Muscle layer of colon (tissue), 2 donors: ENCODE data around the gene CLCN5.

Experiments
- H3K27ac ChIP-seq: one replicate; pipeline ENCODE4 v1.7.0; 2013; ENCODE audit warnings: low read depth, mild to moderate bottlenecking, low read length, moderate library complexity
- H3K27me3 ChIP-seq, 2 donors: one replicate each; pipeline ENCODE4 v1.7.0; 2013; ENCODE audit warnings: low read length in 2 of 2, mild to moderate bottlenecking in 2 of 2; ENCODE audit not compliant: insufficient read depth in 2 of 2, control insufficient read depth in 1 of 2
- H3K36me3 ChIP-seq: one replicate; pipeline ENCODE4 v1.7.0; 2013; ENCODE audit warnings: mild to moderate bottlenecking, low read length; ENCODE audit not compliant: insufficient read depth
- H3K4me1 ChIP-seq: one replicate; pipeline ENCODE4 v1.7.0; 2013; ENCODE audit warnings: mild to moderate bottlenecking, low read length; ENCODE audit not compliant: insufficient read depth
- H3K4me3 ChIP-seq, 2 donors: one replicate each; pipeline ENCODE4 v1.7.0; 2013; ENCODE audit warnings: low read length in 2 of 2, low read depth in 1 of 2, mild to moderate bottlenecking in 1 of 2, moderate library complexity in 1 of 2
- H3K9ac ChIP-seq: one replicate; pipeline ENCODE4 v1.7.0; 2013; ENCODE audit warnings: low read length
- H3K9me3 ChIP-seq: one replicate; pipeline ENCODE4 v1.7.0; 2013; ENCODE audit warnings: mild to moderate bottlenecking, low read length
- donor health status: abdominal sarcoma.
- donor health status: Adenocarcinoma of cecum.

The CLCN5 gene

DNA sequence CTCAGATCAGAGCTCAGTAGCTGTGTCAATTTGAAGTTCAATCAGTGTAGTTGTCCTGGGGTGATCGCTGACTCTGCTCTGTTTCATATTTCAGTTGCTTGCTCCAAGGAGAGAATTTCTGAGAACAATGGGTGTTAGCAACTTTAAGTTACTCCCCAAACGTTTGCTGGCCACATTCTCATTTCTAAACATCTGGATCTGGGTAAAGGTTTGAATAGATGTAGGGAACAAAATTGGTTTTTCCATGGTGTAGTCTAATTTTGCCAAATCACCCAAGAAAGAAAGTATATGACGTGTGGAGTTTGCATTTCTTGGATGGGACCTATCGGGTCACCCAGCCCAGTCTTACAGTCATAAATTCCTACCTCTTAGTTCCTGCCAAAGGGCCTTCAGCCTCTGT, 174.7 kb downstream of the CLCN5 start:
- Histone ChIP-seq H3K27me3 (peaks cover 0 to 8% of the 10 kb centered on the region in 2 donors), H3K9ac (no peak overlapping the region), H3K4me3 (no peak overlapping the region), H3K27ac (no peak overlapping the region), H3K4me1 (no peaks in the 10 kb centered on the region), H3K36me3 (no peaks in the 10 kb centered on the region), H3K9me3 (no peaks in the 10 kb centered on the region)

DNA sequence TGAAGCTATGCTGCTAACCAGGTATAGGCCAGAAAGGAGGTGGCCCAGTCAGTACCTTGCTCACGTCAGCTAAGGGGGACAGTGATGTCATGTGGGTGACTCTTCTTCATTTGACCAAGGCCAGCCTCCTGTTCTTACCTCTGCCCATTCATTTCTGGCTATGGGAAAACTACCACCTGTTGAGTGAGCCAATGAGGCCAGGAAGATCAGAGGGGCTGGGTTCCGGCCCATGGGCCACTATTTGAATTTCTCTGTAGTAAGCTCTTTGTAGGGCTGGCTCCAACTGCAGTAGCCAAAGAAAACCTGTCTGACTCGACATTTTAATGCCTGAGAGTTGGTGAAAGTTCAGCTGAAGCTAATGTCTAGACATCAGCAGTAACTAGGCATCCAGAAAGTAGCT, 175.8 kb downstream of the CLCN5 start:
- Histone ChIP-seq H3K4me3 (no peak overlapping the region), H3K27ac (no peak overlapping the region), H3K4me1 (no peaks in the 10 kb centered on the region), H3K9ac (no peak overlapping the region), H3K9me3 (no peaks in the 10 kb centered on the region), H3K36me3 (no peaks in the 10 kb centered on the region), H3K27me3 (peaks cover 0 to 9% of the 10 kb centered on the region in 2 donors)

DNA sequence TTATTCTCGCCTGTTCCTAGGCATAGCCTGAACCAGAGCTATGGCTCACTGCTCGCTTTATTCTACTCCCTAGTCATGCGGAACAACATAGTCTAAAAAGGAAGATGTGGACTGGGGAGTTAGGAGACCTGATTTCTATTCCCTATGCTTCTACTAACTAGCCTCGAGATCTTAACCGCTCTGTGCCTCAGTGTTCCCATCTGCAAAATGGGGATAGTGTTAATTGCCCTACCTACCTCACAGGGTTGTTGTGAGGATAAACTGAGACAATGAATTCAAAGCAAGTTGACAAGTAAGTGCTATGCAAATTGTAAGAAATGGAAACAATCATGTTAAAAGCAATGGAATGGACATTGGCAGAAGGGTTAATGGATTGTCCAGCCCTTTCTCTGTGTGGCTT, 176.4 kb downstream of the CLCN5 start:
- peaks cover 0 to 9% of the 10 kb centered on the region in 2 donors for H3K27me3 ChIP-seq
- H3K4me1 ChIP-seq, result no peaks in the 10 kb centered on the region
- H3K27ac ChIP-seq, result no peak overlapping the region
- H3K4me3 ChIP-seq, result no peak overlapping the region
- H3K36me3 ChIP-seq, result no peaks in the 10 kb centered on the region
- no peaks in the 10 kb centered on the region for H3K9me3 ChIP-seq
- H3K9ac ChIP-seq, result no peak overlapping the region

GRCh38 chrX:50099331-50099730, 176.9 kb downstream of the CLCN5 start:
- Histone ChIP-seq H3K36me3 (no peaks in the 10 kb centered on the region), H3K9me3 (no peaks in the 10 kb centered on the region), H3K4me1 (no peaks in the 10 kb centered on the region), H3K9ac (no peak overlapping the region), H3K4me3 (no peak overlapping the region), H3K27ac (no peak overlapping the region), H3K27me3 (peaks cover 0 to 9% of the 10 kb centered on the region in 2 donors)

- Histone ChIP-seq H3K27ac (no peak overlapping the region), H3K4me1 (no peaks in the 10 kb centered on the region), H3K9ac (no peak overlapping the region), H3K27me3 (peaks cover 0 to 9% of the 10 kb centered on the region in 2 donors), H3K36me3 (no peaks in the 10 kb centered on the region), H3K4me3 (no peak overlapping the region), H3K9me3 (no peaks in the 10 kb centered on the region)
Measured at GRCh38 chrX:50100188-50100587, 177.8 kb downstream of the CLCN5 start.

DNA sequence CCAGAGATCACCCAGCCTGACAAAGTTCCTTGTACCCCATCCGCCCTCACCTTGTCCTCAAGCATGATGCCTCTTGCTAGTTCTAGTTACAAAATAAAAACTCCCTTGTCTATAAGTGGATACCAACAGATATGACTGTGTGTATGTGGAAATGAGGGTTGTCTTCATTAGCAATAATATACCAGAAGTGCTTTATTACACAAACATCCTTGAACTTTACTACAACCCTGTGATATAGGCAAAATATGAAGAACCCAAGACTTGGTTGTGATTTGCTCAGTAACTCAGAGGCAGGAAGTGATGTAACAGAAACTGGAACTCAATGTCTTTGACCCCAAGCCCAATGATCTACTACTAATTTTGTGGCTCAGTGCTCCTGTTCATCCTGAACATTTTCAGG, 180.8 kb downstream of the CLCN5 start:
- no peak overlapping the region for H3K4me3 ChIP-seq
- no peak overlapping the region for H3K27ac ChIP-seq
- peaks cover 0 to 8% of the 10 kb centered on the region in 2 donors for H3K27me3 ChIP-seq

DNA sequence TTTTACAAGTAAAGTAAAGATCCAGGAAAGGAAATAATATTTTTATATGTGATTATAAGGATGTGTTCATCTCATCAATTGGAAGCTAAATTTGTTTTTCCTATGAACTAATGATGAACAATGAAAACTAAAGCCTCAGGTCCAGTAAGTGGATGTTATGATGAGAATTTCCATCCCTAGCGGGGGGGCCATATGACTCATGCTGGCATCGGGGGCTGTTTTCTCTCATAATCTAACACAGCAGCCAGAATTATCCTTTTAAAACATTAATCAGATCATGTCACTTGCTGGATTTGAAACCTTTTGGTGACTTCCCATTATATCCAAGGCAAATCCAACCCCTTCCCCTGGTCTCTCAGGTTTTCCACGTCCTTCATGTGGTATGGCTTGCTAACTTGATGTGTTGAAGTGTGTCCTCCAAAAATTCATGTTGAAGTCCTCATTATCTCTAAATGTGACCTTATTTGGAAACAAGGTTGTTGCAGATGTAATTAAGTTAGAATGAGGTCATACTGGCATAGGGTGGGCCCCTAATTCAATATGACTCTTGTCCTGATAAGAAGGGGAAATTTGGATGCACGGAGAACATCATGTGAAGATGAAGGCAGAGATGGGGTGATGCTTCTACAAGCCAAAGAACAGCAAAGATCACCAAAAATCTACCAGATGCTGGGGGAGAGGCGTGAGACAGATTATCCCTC, 181.6 kb downstream of the CLCN5 start:
- Histone ChIP-seq H3K4me1 (no peaks in the 10 kb centered on the region), H3K27me3 (peaks cover 0 to 5% of the 10 kb centered on the region in 2 donors), H3K9ac (no peak overlapping the region), H3K27ac (no peak overlapping the region), H3K4me3 (no peak overlapping the region), H3K36me3 (no peaks in the 10 kb centered on the region), H3K9me3 (no peaks in the 10 kb centered on the region)

More for the DNA sequence above, 180.8 kb downstream of the CLCN5 start:
- Histone ChIP-seq H3K9me3 (no peaks in the 10 kb centered on the region), H3K9ac (no peak overlapping the region), H3K36me3 (no peaks in the 10 kb centered on the region), H3K4me1 (no peaks in the 10 kb centered on the region)

DNA sequence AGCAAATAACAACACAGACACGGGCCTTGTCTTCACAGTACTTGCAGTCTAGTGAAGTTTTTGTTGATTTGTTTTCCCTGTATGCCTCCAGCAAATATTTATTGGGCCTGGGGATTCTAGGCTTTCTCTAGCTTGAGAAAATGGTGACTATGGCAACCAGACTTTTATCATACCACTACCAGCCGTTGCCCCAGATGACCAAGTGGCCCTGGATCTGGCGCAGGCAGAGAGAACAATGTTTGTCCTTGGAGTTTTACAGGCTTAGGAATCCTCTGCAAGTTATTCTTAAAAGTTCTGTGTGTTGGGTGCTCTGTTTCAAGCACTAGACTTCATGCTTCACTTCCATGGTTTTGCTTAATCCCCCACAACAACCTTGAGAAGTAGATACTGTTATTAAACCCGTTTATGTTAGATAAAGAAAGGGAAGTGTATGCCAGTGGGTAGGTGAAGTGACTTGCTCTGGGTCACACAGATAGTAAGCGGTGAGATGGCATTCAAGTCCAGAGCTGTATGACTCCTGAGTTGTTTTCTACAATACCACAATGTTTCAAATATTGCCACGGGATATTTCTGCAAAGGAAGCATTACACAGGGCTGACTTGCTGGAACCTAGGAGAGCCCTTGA, 183.8 kb downstream of the CLCN5 start:
- H3K4me3 ChIP-seq, result no peak overlapping the region
- no peaks in the 10 kb centered on the region for H3K36me3 ChIP-seq
- no peaks in the 10 kb centered on the region for H3K9me3 ChIP-seq
- peaks cover 0 to 5% of the 10 kb centered on the region in 2 donors for H3K27me3 ChIP-seq
- no peaks in the 10 kb centered on the region for H3K4me1 ChIP-seq
- H3K9ac ChIP-seq, result no peak overlapping the region
- no peak overlapping the region for H3K27ac ChIP-seq

- no peak overlapping the region for H3K9ac ChIP-seq
- H3K27ac ChIP-seq, result no peak overlapping the region
- H3K9me3 ChIP-seq, result no peaks in the 10 kb centered on the region
- no peaks in the 10 kb centered on the region for H3K27me3 ChIP-seq
- no peaks in the 10 kb centered on the region for H3K36me3 ChIP-seq
- H3K4me1 ChIP-seq, result no peaks in the 10 kb centered on the region
- H3K4me3 ChIP-seq, result no peak overlapping the region
Measured at GRCh38 chrX:50107470-50107869, 185.1 kb downstream of the CLCN5 start.

DNA sequence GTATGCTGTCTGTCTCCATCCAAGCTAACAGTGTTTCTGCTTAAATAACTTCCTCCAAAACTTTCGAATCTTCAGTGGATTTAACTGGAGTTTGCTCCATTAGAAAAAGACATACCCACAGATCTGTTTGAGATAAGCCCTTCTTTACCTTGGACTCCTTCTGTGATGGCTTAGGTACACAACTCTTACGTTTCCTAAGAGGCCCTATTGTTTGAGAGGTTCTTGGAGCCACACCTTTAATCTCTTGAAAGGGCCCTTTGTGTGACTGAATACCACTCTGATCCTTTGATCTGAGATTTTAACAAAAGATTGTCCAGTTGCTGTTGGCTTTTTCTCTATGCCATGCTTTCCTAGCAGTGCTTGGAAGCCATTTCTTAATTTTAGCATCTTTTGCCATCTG, 185.9 kb downstream of the CLCN5 start:
- no peaks in the 10 kb centered on the region for H3K36me3 ChIP-seq
- H3K27ac ChIP-seq, result no peak overlapping the region
- H3K9me3 ChIP-seq, result no peaks in the 10 kb centered on the region

GRCh38 chrX:50111742-50112141, 189.3 kb downstream of the CLCN5 start:
- H3K27me3 ChIP-seq, result no peaks in the 10 kb centered on the region
- no peak overlapping the region for H3K27ac ChIP-seq

More for the DNA sequence above, 185.9 kb downstream of the CLCN5 start:
- H3K4me3 ChIP-seq, result no peak overlapping the region
- H3K9ac ChIP-seq, result no peak overlapping the region
- H3K27me3 ChIP-seq, result no peaks in the 10 kb centered on the region
- no peaks in the 10 kb centered on the region for H3K4me1 ChIP-seq

DNA sequence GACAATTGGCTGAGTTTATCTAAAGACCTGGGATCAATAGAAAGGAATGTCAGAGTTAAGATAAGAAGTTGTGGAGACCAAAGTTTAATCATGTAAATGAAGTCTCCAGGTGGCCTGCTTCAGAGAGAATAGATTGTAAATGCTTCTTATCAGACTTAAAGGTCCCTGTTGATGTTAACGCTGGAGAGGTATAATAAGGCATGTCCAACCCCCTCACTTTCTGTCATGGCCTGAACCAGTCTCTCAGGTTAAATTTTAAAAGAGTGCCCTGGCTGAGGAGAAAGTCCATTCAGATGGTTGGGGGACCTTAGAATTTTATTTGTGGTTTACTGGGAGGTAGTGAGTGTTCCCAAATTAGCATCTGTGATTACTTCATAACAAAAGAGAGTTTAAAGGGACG, 191.7 kb downstream of the CLCN5 start:
- Histone ChIP-seq H3K27ac (no peak overlapping the region), H3K4me1 (no peaks in the 10 kb centered on the region), H3K9ac (no peak overlapping the region), H3K9me3 (no peaks in the 10 kb centered on the region), H3K4me3 (no peak overlapping the region), H3K27me3 (no peaks in the 10 kb centered on the region), H3K36me3 (no peaks in the 10 kb centered on the region)

More at GRCh38 chrX:50111742-50112141, 189.3 kb downstream of the CLCN5 start:
- H3K4me3 ChIP-seq, result no peak overlapping the region
- H3K9me3 ChIP-seq, result no peaks in the 10 kb centered on the region
- no peaks in the 10 kb centered on the region for H3K4me1 ChIP-seq
- no peaks in the 10 kb centered on the region for H3K36me3 ChIP-seq
- no peak overlapping the region for H3K9ac ChIP-seq
